Liver (tissue), 9 donors: Measurements from ENCODE around the gene SHC2. TPM values are rescaled to one million over a fixed set of nuclear protein-coding genes. Genes with fewer than 3 reads are reported as not detected.

Source experiments
- DNase-seq: peaks from one replicate; pipeline ENCODE4 v3.0.0-alpha.2; 2017; ENCODE audit warnings: low spot score
- H3K27ac ChIP-seq, 2 donors: one replicate each; pipeline ENCODE4 v1.7.0; 2013; ENCODE audit warnings: inconsistent platforms in 2 of 2, low read length in 2 of 2, control low read depth in 1 of 2, low read depth in 1 of 2, mild to moderate bottlenecking in 1 of 2
- H3K27me3 ChIP-seq, 4 donors: one replicate each; pipeline versions ENCODE4 v1.6.1 to v1.7.0; 2013; ENCODE audit warnings: low read length in 3 of 4, inconsistent platforms in 1 of 4, mild to moderate bottlenecking in 1 of 4, moderate library complexity in 1 of 4; ENCODE audit not compliant: control insufficient read depth in 4 of 4, insufficient read depth in 4 of 4
- H3K36me3 ChIP-seq, 4 donors: one replicate each; pipeline versions ENCODE4 v1.6.1 to v1.7.0; 2013; ENCODE audit warnings: low read length in 3 of 4, mild to moderate bottlenecking in 3 of 4, low read depth in 1 of 4, moderate library complexity in 1 of 4; ENCODE audit not compliant: control insufficient read depth in 4 of 4, insufficient read depth in 3 of 4
- H3K4me1 ChIP-seq, 4 donors: one replicate each; pipeline versions ENCODE4 v1.6.1 to v1.7.0; 2013; ENCODE audit warnings: low read length in 3 of 4, mild to moderate bottlenecking in 3 of 4, moderate library complexity in 1 of 4; ENCODE audit not compliant: control insufficient read depth in 4 of 4, insufficient read depth in 4 of 4
- H3K4me3 ChIP-seq, 3 donors: one replicate each; pipeline versions ENCODE4 v1.6.1 to v1.7.0; 2013; ENCODE audit warnings: low read length in 3 of 3, control low read depth in 1 of 3, low read depth in 1 of 3, mild to moderate bottlenecking in 1 of 3
- H3K9ac ChIP-seq, 2 donors: one replicate each; pipeline ENCODE4 v1.7.0; 2013; ENCODE audit warnings: low read length in 2 of 2, mild to moderate bottlenecking in 2 of 2, moderate library complexity in 2 of 2, control low read depth in 1 of 2, low read depth in 1 of 2
- H3K9me3 ChIP-seq, 4 donors: one replicate each; pipeline versions ENCODE4 v1.6.1 to v1.7.0; 2013; ENCODE audit warnings: low read length in 3 of 4; ENCODE audit not compliant: control insufficient read depth in 4 of 4
- EGR1 ChIP-seq, 2 donors: IDR thresholded peaks; 2 replicates each; pipeline ENCODE4 v1.6.1; 2016 to 2018; ENCODE audit warnings: antibody characterized with exemption in 2 of 2, low read depth in 2 of 2
- FOXA1 ChIP-seq: IDR thresholded peaks from 2 replicates; pipeline ENCODE4 v1.6.1; 2016; ENCODE audit warnings: antibody characterized with exemption
- FOXA2 ChIP-seq: IDR thresholded peaks from 2 replicates; pipeline ENCODE4 v1.6.1; 2016; ENCODE audit warnings: antibody characterized with exemption
- GABPA ChIP-seq, 2 donors: IDR thresholded peaks in 1 of 2; conservative IDR thresholded peaks in 1 of 2; 2 replicates each; pipeline ENCODE4 v1.6.1; 2016; ENCODE audit warnings: antibody characterized with exemption in 2 of 2, mild to moderate bottlenecking in 1 of 2, moderate library complexity in 1 of 2
- HNF4A ChIP-seq, 2 donors: conservative IDR thresholded peaks; 2 replicates each; pipeline ENCODE4 v1.6.1; 2016; ENCODE audit warnings: antibody characterized with exemption in 2 of 2, mild to moderate bottlenecking in 2 of 2
- NR2F2 ChIP-seq: IDR thresholded peaks from 2 replicates; pipeline ENCODE4 v1.6.1; 2016; ENCODE audit warnings: antibody characterized with exemption
- RAD21 ChIP-seq, 2 donors: IDR thresholded peaks; 2 replicates each; pipeline ENCODE4 v1.6.1; 2016; ENCODE audit warnings: antibody characterized with exemption in 2 of 2, mild to moderate bottlenecking in 2 of 2
- RXRA ChIP-seq, 2 donors: IDR thresholded peaks; 2 replicates each; pipeline ENCODE4 v1.6.1; 2017 to 2018; ENCODE audit warnings: antibody characterized with exemption in 2 of 2, mild to moderate bottlenecking in 1 of 2
- SP1 ChIP-seq: IDR thresholded peaks from 2 replicates; pipeline ENCODE4 v1.6.1; 2018; ENCODE audit warnings: antibody characterized with exemption, mild to moderate bottlenecking
- TAF1 ChIP-seq: conservative IDR thresholded peaks from 2 replicates; pipeline ENCODE4 v1.6.1; 2016; ENCODE audit warnings: antibody characterized with exemption, mild to moderate bottlenecking
- YY1 ChIP-seq: IDR thresholded peaks from 2 replicates; pipeline ENCODE4 v1.6.1; 2016; ENCODE audit warnings: antibody characterized with exemption, mild to moderate bottlenecking
- WGBS: extraction: QIAGEN DNeasy Blood & Tissue Kit; methylation state at CpG from one replicate; pipeline ENCODE4 v1.1.7; 2013; 5-methylcytosine and 5-hydroxymethylcytosine counted together
- polyA plus RNA-seq, 2 donors: library from polyadenylated mRNA; stranded (reverse) in 1 of 2; unstranded in 1 of 2; fragments of 200-250 nt in 1 of 2; fragments of >200 nt in 1 of 2; fragmentation: Nextera tagmentation in 1 of 2; extraction: Ambion mirVana in 1 of 2; gene quantifications; one replicate each; pipeline versions ENCODE4 v1.2.1 to v1.2.3, GENCODE V29; 2013 to 2015
- total RNA-seq, 2 donors: library from RNA; depleted of rRNA; stranded (reverse); fragments of >200 nt; gene quantifications; one replicate each; pipeline ENCODE4 v1.2.3, GENCODE V29; 2014
- TF ChIP-seq, protein P1 (sequence below): IDR thresholded peaks from 2 replicates; pipeline ENCODE4 v1.6.1; 2016; ENCODE audit warnings: antibody characterized with exemption, mild to moderate bottlenecking
- TF ChIP-seq, protein P2 (sequence below): fragments of 150-350 bp; IDR thresholded peaks from 2 replicates; pipeline ENCODE4 v1.5.1; 2017; ENCODE audit warnings: improper control_type of control experiment, low read depth, low read length; ENCODE audit not compliant: missing input control
- TF ChIP-seq, protein P3 (sequence below): IDR thresholded peaks from 2 replicates; pipeline ENCODE4 v1.6.1; 2016; ENCODE audit warnings: antibody characterized with exemption
- TF ChIP-seq, protein P4 (sequence below): IDR thresholded peaks from 2 replicates; pipeline ENCODE4 v1.6.1; 2016; ENCODE audit warnings: antibody characterized with exemption
- TF ChIP-seq, protein P5 (sequence below): IDR thresholded peaks from 2 replicates; pipeline ENCODE4 v1.6.1; 2016; ENCODE audit warnings: antibody characterized with exemption
- donor health status: healthy.
- donor health status: healthy.
- donor health status: healthy.
- donor health status: healthy.
- donor health status: healthy.

Gene SHC2
- total and polyA plus RNA-seq, 4 donors: 15.6 to 43.0 (median 23.0) TPM

DNA sequence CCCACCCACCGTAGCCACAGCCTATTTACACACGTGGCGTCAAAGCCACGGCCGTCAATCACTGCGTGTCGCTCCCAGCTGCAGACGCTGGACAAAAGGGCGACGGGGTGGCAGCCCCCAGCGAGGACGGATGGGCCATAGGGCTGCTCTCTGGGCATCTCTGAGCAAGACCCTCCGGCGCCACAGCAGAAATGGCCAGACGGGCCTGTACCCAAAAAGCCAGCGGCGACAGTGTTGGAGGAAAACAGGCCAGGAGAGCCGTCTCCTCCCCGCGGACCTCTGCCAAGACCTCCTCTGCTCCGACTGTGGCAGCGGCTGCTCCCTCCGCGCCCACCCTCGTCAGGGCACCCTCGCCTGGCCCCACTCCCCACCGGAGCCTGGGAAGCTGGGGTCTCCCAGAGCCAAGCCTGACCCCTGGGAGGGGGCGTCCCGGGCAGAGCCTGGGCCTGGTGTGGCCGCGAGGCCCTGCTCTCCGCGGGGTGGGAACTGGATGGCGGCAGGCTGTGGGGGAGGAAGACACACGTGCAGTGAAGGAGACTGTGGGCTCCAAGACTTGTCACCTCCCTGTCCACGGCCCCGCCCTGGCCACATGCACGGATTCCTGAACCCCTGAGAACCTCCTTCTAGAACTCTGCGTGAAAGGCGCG lies 54.6 kb downstream of the SHC2 start:
- no peaks in the 10 kb centered on the region for H3K36me3 ChIP-seq
- TF ChIP-seq, protein P1, sequence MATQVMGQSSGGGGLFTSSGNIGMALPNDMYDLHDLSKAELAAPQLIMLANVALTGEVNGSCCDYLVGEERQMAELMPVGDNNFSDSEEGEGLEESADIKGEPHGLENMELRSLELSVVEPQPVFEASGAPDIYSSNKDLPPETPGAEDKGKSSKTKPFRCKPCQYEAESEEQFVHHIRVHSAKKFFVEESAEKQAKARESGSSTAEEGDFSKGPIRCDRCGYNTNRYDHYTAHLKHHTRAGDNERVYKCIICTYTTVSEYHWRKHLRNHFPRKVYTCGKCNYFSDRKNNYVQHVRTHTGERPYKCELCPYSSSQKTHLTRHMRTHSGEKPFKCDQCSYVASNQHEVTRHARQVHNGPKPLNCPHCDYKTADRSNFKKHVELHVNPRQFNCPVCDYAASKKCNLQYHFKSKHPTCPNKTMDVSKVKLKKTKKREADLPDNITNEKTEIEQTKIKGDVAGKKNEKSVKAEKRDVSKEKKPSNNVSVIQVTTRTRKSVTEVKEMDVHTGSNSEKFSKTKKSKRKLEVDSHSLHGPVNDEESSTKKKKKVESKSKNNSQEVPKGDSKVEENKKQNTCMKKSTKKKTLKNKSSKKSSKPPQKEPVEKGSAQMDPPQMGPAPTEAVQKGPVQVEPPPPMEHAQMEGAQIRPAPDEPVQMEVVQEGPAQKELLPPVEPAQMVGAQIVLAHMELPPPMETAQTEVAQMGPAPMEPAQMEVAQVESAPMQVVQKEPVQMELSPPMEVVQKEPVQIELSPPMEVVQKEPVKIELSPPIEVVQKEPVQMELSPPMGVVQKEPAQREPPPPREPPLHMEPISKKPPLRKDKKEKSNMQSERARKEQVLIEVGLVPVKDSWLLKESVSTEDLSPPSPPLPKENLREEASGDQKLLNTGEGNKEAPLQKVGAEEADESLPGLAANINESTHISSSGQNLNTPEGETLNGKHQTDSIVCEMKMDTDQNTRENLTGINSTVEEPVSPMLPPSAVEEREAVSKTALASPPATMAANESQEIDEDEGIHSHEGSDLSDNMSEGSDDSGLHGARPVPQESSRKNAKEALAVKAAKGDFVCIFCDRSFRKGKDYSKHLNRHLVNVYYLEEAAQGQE: no peak
- TF ChIP-seq HNF4A (conservative IDR thresholded peaks at IDR 0.05): no peak
- TF ChIP-seq, protein P2, sequence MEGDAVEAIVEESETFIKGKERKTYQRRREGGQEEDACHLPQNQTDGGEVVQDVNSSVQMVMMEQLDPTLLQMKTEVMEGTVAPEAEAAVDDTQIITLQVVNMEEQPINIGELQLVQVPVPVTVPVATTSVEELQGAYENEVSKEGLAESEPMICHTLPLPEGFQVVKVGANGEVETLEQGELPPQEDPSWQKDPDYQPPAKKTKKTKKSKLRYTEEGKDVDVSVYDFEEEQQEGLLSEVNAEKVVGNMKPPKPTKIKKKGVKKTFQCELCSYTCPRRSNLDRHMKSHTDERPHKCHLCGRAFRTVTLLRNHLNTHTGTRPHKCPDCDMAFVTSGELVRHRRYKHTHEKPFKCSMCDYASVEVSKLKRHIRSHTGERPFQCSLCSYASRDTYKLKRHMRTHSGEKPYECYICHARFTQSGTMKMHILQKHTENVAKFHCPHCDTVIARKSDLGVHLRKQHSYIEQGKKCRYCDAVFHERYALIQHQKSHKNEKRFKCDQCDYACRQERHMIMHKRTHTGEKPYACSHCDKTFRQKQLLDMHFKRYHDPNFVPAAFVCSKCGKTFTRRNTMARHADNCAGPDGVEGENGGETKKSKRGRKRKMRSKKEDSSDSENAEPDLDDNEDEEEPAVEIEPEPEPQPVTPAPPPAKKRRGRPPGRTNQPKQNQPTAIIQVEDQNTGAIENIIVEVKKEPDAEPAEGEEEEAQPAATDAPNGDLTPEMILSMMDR: no peak
- TF ChIP-seq, protein P3, sequence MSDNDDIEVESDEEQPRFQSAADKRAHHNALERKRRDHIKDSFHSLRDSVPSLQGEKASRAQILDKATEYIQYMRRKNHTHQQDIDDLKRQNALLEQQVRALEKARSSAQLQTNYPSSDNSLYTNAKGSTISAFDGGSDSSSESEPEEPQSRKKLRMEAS: no peak
- TF ChIP-seq TAF1: no peak
- TF ChIP-seq FOXA1: no peak
- no peak for TF ChIP-seq YY1
- TF ChIP-seq RAD21 (IDR thresholded peaks at IDR 0.05): no peak
- no peak for TF ChIP-seq SP1
- TF ChIP-seq, protein P4, sequence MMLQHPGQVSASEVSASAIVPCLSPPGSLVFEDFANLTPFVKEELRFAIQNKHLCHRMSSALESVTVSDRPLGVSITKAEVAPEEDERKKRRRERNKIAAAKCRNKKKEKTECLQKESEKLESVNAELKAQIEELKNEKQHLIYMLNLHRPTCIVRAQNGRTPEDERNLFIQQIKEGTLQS: no peak
- TF ChIP-seq FOXA2: no peak
- TF ChIP-seq GABPA (IDR thresholded peaks at IDR 0.05 in 1 of 2, conservative IDR thresholded peaks at IDR 0.05 in 1 of 2): no peak
- TF ChIP-seq, protein P5, sequence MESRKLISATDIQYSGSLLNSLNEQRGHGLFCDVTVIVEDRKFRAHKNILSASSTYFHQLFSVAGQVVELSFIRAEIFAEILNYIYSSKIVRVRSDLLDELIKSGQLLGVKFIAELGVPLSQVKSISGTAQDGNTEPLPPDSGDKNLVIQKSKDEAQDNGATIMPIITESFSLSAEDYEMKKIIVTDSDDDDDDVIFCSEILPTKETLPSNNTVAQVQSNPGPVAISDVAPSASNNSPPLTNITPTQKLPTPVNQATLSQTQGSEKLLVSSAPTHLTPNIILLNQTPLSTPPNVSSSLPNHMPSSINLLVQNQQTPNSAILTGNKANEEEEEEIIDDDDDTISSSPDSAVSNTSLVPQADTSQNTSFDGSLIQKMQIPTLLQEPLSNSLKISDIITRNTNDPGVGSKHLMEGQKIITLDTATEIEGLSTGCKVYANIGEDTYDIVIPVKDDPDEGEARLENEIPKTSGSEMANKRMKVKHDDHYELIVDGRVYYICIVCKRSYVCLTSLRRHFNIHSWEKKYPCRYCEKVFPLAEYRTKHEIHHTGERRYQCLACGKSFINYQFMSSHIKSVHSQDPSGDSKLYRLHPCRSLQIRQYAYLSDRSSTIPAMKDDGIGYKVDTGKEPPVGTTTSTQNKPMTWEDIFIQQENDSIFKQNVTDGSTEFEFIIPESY: no peak
- TF ChIP-seq NR2F2: no peak
- TF ChIP-seq RXRA (IDR thresholded peaks at IDR 0.05): no peak
- no peak for TF ChIP-seq EGR1 (IDR thresholded peaks at IDR 0.05; ENCODE audit: low read depth in 2 of 2)
- WGBS: 68% methylated on average over 41 of the region's 41 CpGs
- H3K9ac ChIP-seq: no peak overlapping the region
- DNase-seq: no peak
- peaks cover 0 to 5% (median 0%) of the 10 kb centered on the region in 4 donors for H3K27me3 ChIP-seq
- no peaks in the 10 kb centered on the region for H3K9me3 ChIP-seq
- H3K4me3 ChIP-seq: no peak overlapping the region
- peaks cover 12 to 17% (median 14%) of the 10 kb centered on the region in 4 donors for H3K4me1 ChIP-seq
- no peak overlapping the region for H3K27ac ChIP-seq
